Stomach (tissue), 9 donors: ENCODE measurements around the gene PDIA6. TPM values are rescaled to one million over a fixed set of nuclear protein-coding genes. Genes with fewer than 3 reads are reported as not detected.
A peak's percentile ranks its signal among the peaks of the same experiment; 100 is the strongest.
"Not testable (repeated sequence)": the region's sequence is repeated elsewhere in the genome, so short reads cannot be mapped to it uniquely, and the experiment has no call there.

Experiments
- DNase-seq, 2 donors: peaks; one replicate each; pipeline versions ENCODE4 v3.0.0 to v3.0.0-alpha.2; 2013 to 2019
- H3K27ac ChIP-seq, 5 donors: fragments of 200-600 bp in 4 of 5; sonication (generic) in 4 of 5; one replicate each; pipeline ENCODE4 v1.5.1; 2013 to 2019; ENCODE audit warnings: mild to moderate bottlenecking in 1 of 5, moderate library complexity in 1 of 5
- H3K27me3 ChIP-seq, 3 donors: fragments of 200-600 bp; sonication (generic); one replicate each; pipeline ENCODE4 v1.5.1; 2017 to 2019; ENCODE audit warnings: mixed run types in 1 of 3
- H3K36me3 ChIP-seq, 4 donors: fragments of 200-600 bp; sonication (generic); 1 replicate in 3 of 4; 2 replicates in 1 of 4; pipeline ENCODE4 v1.5.1; 2016 to 2019
- H3K4me1 ChIP-seq, 4 donors: fragments of 200-600 bp; sonication (generic); one replicate each; pipeline ENCODE4 v1.5.1; 2016 to 2019
- H3K4me3 ChIP-seq, 4 donors: fragments of 200-600 bp; sonication (generic) in 3 of 4; one replicate each; pipeline ENCODE4 v1.5.1; 2016 to 2019; ENCODE audit warnings: mild to moderate bottlenecking in 1 of 4
- H3K9me3 ChIP-seq, 4 donors: fragments of 200-600 bp; sonication (generic); one replicate each; pipeline ENCODE4 v1.5.1; 2016 to 2019
- CTCF ChIP-seq, 7 experiments: fragments of 450-650 bp in 4 of 7; fragments of 200-600 bp in 3 of 7; sonication (generic) in 3 of 7; IDR thresholded peaks; one replicate each; pipeline ENCODE4 v1.5.1; 2016 to 2019; ENCODE audit warnings: antibody characterized with exemption in 7 of 7, control low read depth in 2 of 7, mild to moderate bottlenecking in 1 of 7
- EP300 ChIP-seq: sonication (generic); formaldehyde crosslinking; IDR thresholded peaks from one replicate; pipeline ENCODE4 v1.6.1; 2017; ENCODE audit warnings: antibody characterized with exemption
- POLR2A ChIP-seq, 4 donors: fragments of 450-650 bp; IDR thresholded peaks; one replicate each; pipeline ENCODE4 v1.6.1; 2016; ENCODE audit warnings: antibody characterized with exemption in 4 of 4, control low read depth in 2 of 4, mild to moderate bottlenecking in 1 of 4, moderate library complexity in 1 of 4
- POLR2AphosphoS5 ChIP-seq, 3 donors: sonication (generic); formaldehyde crosslinking; IDR thresholded peaks; one replicate each; pipeline ENCODE4 v1.6.1; 2016; ENCODE audit warnings: antibody characterized with exemption in 3 of 3
- WGBS, 5 donors: extraction: QIAGEN DNeasy Blood & Tissue Kit in 3 of 5; methylation state at CpG; one replicate each; pipeline versions ENCODE4 v1.1.5 to v1.1.7; 2013 to 2018; 5-methylcytosine and 5-hydroxymethylcytosine counted together
- intact Hi-C: fragments of 100-400 bp; cut with DNase I; formaldehyde crosslinking; loops from one replicate; pipeline ENCODE4 v1.15.1; 2023; ENCODE audit warnings: low total_unique reads
- polyA plus RNA-seq, 3 donors: library from polyadenylated mRNA; stranded (reverse); fragments of 200-250 nt; gene quantifications; one replicate each; pipeline ENCODE4 v1.2.3, GENCODE V29; 2013
- total RNA-seq, 5 donors: library from RNA; depleted of rRNA; stranded (reverse); fragments of >200 nt; gene quantifications; one replicate each; pipeline versions ENCODE4 v1.1.0 to v1.2.3, GENCODE V29; 2014 to 2016
- donor health status: healthy with polysubstance abuse.
- donor health status: Bipolar disorder and iron deficiency.
- donor health status: healthy.

Gene PDIA6
- total and polyA plus RNA-seq, 8 donors = 37.3 to 272 (median 85.4) TPM

- TF ChIP-seq CTCF (IDR thresholded peaks at IDR 0.05) (no peak), POLR2AphosphoS5 (IDR thresholded peaks at IDR 0.05) (peak in 2 of 3 donors; percentile 11 to 33)
- Histone ChIP-seq H3K9me3 (no peaks in the 10 kb centered on the region), H3K36me3 (peaks cover 82 to 100% (median 99%) of the 10 kb centered on the region in 4 donors), H3K27ac (peak overlapping the region in 2 of 5 donors; percentile 23 to 81), H3K4me3 (no peak overlapping the region), H3K27me3 (no peaks in the 10 kb centered on the region), H3K4me1 (peaks cover 0 to 22% (median 9%) of the 10 kb centered on the region in 4 donors)
- DNase-seq = no peak
- WGBS, 5 donors = 51 to 80% (median 55%) methylated on average over 5 of the region's 5 CpGs
- intact Hi-C loops = no loop called here
Observed at GRCh38 chr2:10785260-10785659, 27.3 kb downstream of the PDIA6 start.

- WGBS, 5 donors = 65 to 73% (median 72%) methylated on average over 9 of the region's 9 CpGs
- DNase-seq = no peak
- Histone ChIP-seq H3K27me3 (no peaks in the 10 kb centered on the region), H3K27ac (peak overlapping the region in 2 of 5 donors; percentile 23 to 81), H3K4me3 (no peak overlapping the region), H3K9me3 (no peaks in the 10 kb centered on the region), H3K4me1 (peaks cover 0 to 22% (median 9%) of the 10 kb centered on the region in 4 donors), H3K36me3 (peaks cover 86 to 100% (median 100%) of the 10 kb centered on the region in 4 donors)
- intact Hi-C loops = no loop called here
- TF ChIP-seq EP300 = no peak
- no peak for TF ChIP-seq CTCF (IDR thresholded peaks at IDR 0.05)
- TF ChIP-seq POLR2AphosphoS5 (IDR thresholded peaks at IDR 0.05) = no peak
- TF ChIP-seq POLR2A (IDR thresholded peaks at IDR 0.05) = no peak
Observed at GRCh38 chr2:10784719-10785118, 27.9 kb downstream of the PDIA6 start.

GRCh38 chr2:10783421-10783820 is 29.2 kb downstream of the PDIA6 start:
- intact Hi-C loops = no loop called here
- H3K27me3 ChIP-seq = no peaks in the 10 kb centered on the region
- peak overlapping the region in 1 of 5 donors; percentile 81 for H3K27ac ChIP-seq
- H3K36me3 ChIP-seq = peaks cover 75 to 99% (median 96%) of the 10 kb centered on the region in 4 donors
- TF ChIP-seq POLR2A (IDR thresholded peaks at IDR 0.05) (no peak), CTCF (IDR thresholded peaks at IDR 0.05) (no peak), EP300 (no peak), POLR2AphosphoS5 (IDR thresholded peaks at IDR 0.05) (no peak)
- no peak overlapping the region for H3K4me3 ChIP-seq
- no peaks in the 10 kb centered on the region for H3K9me3 ChIP-seq
- peaks cover 0 to 22% (median 9%) of the 10 kb centered on the region in 4 donors for H3K4me1 ChIP-seq
- WGBS, 5 donors = 70 to 79% (median 72%) methylated on average over 4 of the region's 4 CpGs
- DNase-seq = no peak

GRCh38 chr2:10781746-10782145 is 30.8 kb downstream of the PDIA6 start:
- peaks cover 59 to 97% (median 93%) of the 10 kb centered on the region in 4 donors for H3K36me3 ChIP-seq
- H3K9me3 ChIP-seq = no peaks in the 10 kb centered on the region
- intact Hi-C loops = no loop called here
- no peak overlapping the region for H3K4me3 ChIP-seq
- no peak for DNase-seq
- 87 to 97% (median 95%) methylated on average over 8 of the region's 8 CpGs for WGBS, 5 donors
- no peak overlapping the region for H3K27ac ChIP-seq
- TF ChIP-seq EP300 = no peak
- TF ChIP-seq POLR2AphosphoS5 (IDR thresholded peaks at IDR 0.05) = no peak
- no peak for TF ChIP-seq CTCF (IDR thresholded peaks at IDR 0.05)
- TF ChIP-seq POLR2A (IDR thresholded peaks at IDR 0.05) = no peak
- H3K27me3 ChIP-seq = no peaks in the 10 kb centered on the region
- peaks cover 0 to 22% (median 12%) of the 10 kb centered on the region in 4 donors for H3K4me1 ChIP-seq

GRCh38 chr2:10780821-10781220 is 31.8 kb downstream of the PDIA6 start:
- Histone ChIP-seq H3K36me3 (peaks cover 50 to 92% (median 85%) of the 10 kb centered on the region in 4 donors), H3K4me1 (peaks cover 0 to 16% (median 10%) of the 10 kb centered on the region in 4 donors)
- H3K9me3 ChIP-seq, intact Hi-C loops, H3K27me3 ChIP-seq, DNase-seq, H3K4me3 ChIP-seq, H3K27ac ChIP-seq: not testable (repeated sequence)
- WGBS, 5 donors = 93 to 97% (median 94%) methylated on average over 11 of the region's 11 CpGs
